ENCODE measurements around the gene GNB3.

Gene GNB3

GRCh38 chr12:6807170-6807569 is 33.6 kb upstream of the GNB3 start:
- ATAC-seq = no peak
- TF ChIP-seq OSR1 (CRISPR knock-in tag; IDR thresholded peaks at IDR 0.05) (no peak), TOX (CRISPR knock-in tag; IDR thresholded peaks at IDR 0.05; ENCODE audit: borderline replicate concordance) (no peak)
- TF ChIP-seq, protein P1, sequence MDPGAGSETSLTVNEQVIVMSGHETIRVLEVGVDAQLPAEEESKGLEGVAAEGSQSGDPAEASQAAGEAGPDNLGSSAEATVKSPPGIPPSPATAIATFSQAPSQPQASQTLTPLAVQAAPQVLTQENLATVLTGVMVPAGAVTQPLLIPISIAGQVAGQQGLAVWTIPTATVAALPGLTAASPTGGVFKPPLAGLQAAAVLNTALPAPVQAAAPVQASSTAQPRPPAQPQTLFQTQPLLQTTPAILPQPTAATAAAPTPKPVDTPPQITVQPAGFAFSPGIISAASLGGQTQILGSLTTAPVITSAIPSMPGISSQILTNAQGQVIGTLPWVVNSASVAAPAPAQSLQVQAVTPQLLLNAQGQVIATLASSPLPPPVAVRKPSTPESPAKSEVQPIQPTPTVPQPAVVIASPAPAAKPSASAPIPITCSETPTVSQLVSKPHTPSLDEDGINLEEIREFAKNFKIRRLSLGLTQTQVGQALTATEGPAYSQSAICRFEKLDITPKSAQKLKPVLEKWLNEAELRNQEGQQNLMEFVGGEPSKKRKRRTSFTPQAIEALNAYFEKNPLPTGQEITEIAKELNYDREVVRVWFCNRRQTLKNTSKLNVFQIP (CRISPR knock-in tag; IDR thresholded peaks at IDR 0.05; ENCODE audit: borderline replicate concordance, low read depth) = no peak

GRCh38 chr12:6809056-6809455 is 31.7 kb upstream of the GNB3 start:
- no peak for TF ChIP-seq ZC3H10 (CRISPR knock-in tag; IDR thresholded peaks at IDR 0.05)
- no peak for TF ChIP-seq PATZ1 (CRISPR knock-in tag; IDR thresholded peaks at IDR 0.05; ENCODE audit: borderline replicate concordance)
- no peak for TF ChIP-seq TCF4 (CRISPR knock-in tag; IDR thresholded peaks at IDR 0.05; ENCODE audit: borderline replicate concordance)
- no peak for TF ChIP-seq ISL1 (CRISPR knock-in tag; IDR thresholded peaks at IDR 0.05)
- no peak for TF ChIP-seq ZNF565 (CRISPR knock-in tag; conservative IDR thresholded peaks at IDR 0.05; ENCODE audit: low read depth)
- no peak for TF ChIP-seq CSDC2 (CRISPR knock-in tag; IDR thresholded peaks at IDR 0.05)
- no peak for TF ChIP-seq RARB (CRISPR knock-in tag; IDR thresholded peaks at IDR 0.05)
- TF ChIP-seq TSHZ2 (CRISPR knock-in tag; IDR thresholded peaks at IDR 0.05) = no peak
- no peak for TF ChIP-seq ARNTL (CRISPR knock-in tag; IDR thresholded peaks at IDR 0.05; ENCODE audit: borderline replicate concordance, low read depth)
- no peak for TF ChIP-seq PPARA (CRISPR knock-in tag; IDR thresholded peaks at IDR 0.05; ENCODE audit: borderline replicate concordance)
- TF ChIP-seq SNAI2 (CRISPR knock-in tag; IDR thresholded peaks at IDR 0.05) = no peak
- TF ChIP-seq OSR1 (CRISPR knock-in tag; IDR thresholded peaks at IDR 0.05) = no peak
- no peak for TF ChIP-seq BACH2 (CRISPR knock-in tag; IDR thresholded peaks at IDR 0.05; ENCODE audit: borderline replicate concordance)
- TF ChIP-seq GLIS3 (CRISPR knock-in tag; IDR thresholded peaks at IDR 0.05) = no peak
- TF ChIP-seq CSRNP3 (CRISPR knock-in tag; IDR thresholded peaks at IDR 0.05) = no peak
- no peak for TF ChIP-seq ZNF8 (CRISPR knock-in tag; IDR thresholded peaks at IDR 0.05)
- no peak for TF ChIP-seq ZFP30 (CRISPR knock-in tag; IDR thresholded peaks at IDR 0.05)
- TF ChIP-seq, protein P1 (CRISPR knock-in tag; IDR thresholded peaks at IDR 0.05; ENCODE audit: borderline replicate concordance, low read depth) = no peak
- no peak for ATAC-seq

DNA sequence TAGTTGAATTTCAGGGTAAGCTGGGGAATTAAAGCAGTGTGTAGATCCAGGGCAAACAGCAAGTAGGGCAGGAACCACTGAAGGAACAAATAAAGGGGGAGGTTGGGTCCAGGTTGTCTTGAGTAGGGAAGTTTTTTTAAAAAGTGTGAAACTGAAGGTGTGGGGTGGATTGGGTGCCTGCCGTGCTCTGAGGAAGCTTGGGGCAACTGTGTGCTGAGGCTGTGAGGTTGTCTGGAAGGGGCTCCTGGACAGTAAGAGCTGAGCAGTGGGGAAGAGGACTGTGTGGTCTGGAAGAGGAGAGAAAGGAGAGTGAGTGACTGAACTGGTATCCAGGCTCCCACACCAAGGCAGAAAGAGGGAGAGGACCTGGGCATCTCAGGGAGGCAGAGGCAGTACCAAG is 30.0 kb upstream of the GNB3 start:
- peak; percentile 31; the same call in 2 of the 3 replicates for ATAC-seq
- no peak for TF ChIP-seq CREB5 (CRISPR knock-in tag; IDR thresholded peaks at IDR 0.05; ENCODE audit: low read depth)
- no peak for TF ChIP-seq ZNF565 (CRISPR knock-in tag; conservative IDR thresholded peaks at IDR 0.05; ENCODE audit: low read depth)
- no peak for TF ChIP-seq PATZ1 (CRISPR knock-in tag; IDR thresholded peaks at IDR 0.05; ENCODE audit: borderline replicate concordance)
- no peak for TF ChIP-seq ZFP30 (CRISPR knock-in tag; IDR thresholded peaks at IDR 0.05)
- TF ChIP-seq ESRRG (CRISPR knock-in tag; IDR thresholded peaks at IDR 0.05) = no peak
- TF ChIP-seq OSR1 (CRISPR knock-in tag; IDR thresholded peaks at IDR 0.05) = no peak
- no peak for TF ChIP-seq ZNF70 (CRISPR knock-in tag; IDR thresholded peaks at IDR 0.05)
- no peak for TF ChIP-seq GLIS3 (CRISPR knock-in tag; IDR thresholded peaks at IDR 0.05)

All from SK-N-SH treated with all-trans-retinoic acid at 6 μM for 48 hours (cell line).